ENCODE results near the gene TRABD2A. TPM values are rescaled to one million over a fixed set of nuclear protein-coding genes. Genes with fewer than 3 reads are reported as not detected.

The TRABD2A gene
- total and polyA plus RNA-seq, 8 donors, result 0.29 to 109 (median 0.58) TPM; not detected in 1

DNA sequence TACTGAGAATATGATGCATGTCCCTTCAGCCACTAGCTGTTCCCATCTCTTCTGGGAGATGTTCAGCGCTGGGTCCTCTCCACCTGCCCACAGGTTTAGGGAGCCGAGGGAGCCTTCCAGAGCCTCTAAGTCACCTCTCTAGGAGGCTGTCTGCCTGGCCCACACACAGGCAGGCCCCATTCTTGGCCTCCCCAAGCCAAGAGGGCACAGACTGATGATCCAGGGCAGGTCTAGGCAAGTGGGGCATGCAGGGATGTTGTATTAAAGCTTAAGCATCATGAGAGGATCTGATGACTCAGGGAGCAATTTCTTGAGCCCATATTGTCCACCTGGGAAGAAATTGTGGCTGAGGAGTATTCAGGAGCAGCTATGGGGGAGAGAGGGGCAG lies 44.4 kb upstream of the TRABD2A start:
- Histone ChIP-seq H3K4me3 (no peak overlapping the region), H3K27me3 (no peaks in the 10 kb centered on the region), H3K9me3 (no peaks in the 10 kb centered on the region), H3K36me3 (no peaks in the 10 kb centered on the region), H3K27ac (peak overlapping the region; percentile 25 to 78 (median 46)), H3K4me1 (peaks cover 16 to 43% (median 28%) of the 10 kb centered on the region in 4 donors)
- TF ChIP-seq POLR2AphosphoS5 (IDR thresholded peaks at IDR 0.05), result no peak
- TF ChIP-seq, protein P1, sequence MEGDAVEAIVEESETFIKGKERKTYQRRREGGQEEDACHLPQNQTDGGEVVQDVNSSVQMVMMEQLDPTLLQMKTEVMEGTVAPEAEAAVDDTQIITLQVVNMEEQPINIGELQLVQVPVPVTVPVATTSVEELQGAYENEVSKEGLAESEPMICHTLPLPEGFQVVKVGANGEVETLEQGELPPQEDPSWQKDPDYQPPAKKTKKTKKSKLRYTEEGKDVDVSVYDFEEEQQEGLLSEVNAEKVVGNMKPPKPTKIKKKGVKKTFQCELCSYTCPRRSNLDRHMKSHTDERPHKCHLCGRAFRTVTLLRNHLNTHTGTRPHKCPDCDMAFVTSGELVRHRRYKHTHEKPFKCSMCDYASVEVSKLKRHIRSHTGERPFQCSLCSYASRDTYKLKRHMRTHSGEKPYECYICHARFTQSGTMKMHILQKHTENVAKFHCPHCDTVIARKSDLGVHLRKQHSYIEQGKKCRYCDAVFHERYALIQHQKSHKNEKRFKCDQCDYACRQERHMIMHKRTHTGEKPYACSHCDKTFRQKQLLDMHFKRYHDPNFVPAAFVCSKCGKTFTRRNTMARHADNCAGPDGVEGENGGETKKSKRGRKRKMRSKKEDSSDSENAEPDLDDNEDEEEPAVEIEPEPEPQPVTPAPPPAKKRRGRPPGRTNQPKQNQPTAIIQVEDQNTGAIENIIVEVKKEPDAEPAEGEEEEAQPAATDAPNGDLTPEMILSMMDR (IDR thresholded peaks at IDR 0.05), result no peak
- TF ChIP-seq EP300 (IDR thresholded peaks at IDR 0.05), result no peak
- no peak for TF ChIP-seq POLR2A (IDR thresholded peaks at IDR 0.05)
- intact Hi-C loops (cut with DNase I; ENCODE audit: low total_unique reads), result no loop called here
- 84 to 100% (median 96%) methylated on average over 2 of the region's 2 CpGs for WGBS, 5 donors
- no peak for DNase-seq

DNA sequence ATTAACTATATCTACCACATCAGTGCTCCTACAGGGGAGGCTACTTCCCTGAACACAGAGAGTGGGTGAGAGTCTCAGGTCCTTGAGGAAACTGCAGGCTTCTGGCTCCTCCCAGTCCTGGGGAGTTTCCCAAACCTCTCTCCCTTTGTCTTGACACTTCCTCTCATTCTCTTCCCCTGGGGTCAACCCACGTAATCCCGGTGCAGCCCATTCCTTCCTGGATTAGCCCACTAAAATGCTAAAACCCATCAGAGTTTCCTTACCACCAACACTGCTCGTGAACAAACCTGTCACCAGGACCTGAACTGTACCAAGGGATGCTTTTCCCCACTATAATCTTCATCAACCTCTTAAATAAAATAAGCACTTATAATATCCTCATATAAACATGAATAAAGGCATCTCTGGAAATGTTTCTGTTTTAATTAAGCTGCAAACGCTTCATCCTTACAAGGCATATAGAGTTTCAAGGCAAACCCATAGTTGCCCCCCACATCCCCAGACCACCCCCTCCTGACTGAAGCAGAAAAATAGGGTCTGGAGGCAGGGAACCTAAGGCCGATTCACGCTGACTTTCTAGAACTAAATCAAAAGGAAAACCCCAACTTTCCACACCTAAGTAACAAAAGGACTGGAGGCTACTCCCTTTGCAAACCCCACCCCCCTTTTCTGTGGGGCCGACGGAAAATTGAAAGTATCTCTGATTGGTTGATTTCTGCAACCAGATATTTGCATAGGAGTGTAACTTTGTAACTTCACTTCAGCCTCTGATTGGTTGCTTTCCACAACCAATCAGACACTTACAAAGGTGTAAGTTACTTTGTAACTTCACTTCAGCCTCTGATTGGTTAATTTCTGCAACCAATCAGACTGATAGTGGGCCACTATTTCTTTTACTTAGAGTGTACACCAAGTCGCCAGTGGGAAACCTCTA lies 43.6 kb upstream of the TRABD2A start:
- Histone ChIP-seq H3K4me3 (no peak overlapping the region), H3K36me3 (no peaks in the 10 kb centered on the region), H3K9me3 (no peaks in the 10 kb centered on the region), H3K27me3 (no peaks in the 10 kb centered on the region), H3K4me1 (peaks cover 23 to 49% (median 28%) of the 10 kb centered on the region in 4 donors), H3K27ac (peak overlapping the region in 4 of 5 donors; percentile 49 to 78 (median 56))
- DNase-seq, result peak; percentile 33 to 53
- 40 to 51% (median 49%) methylated on average over 9 of the region's 9 CpGs for WGBS, 5 donors
- TF ChIP-seq, protein P1 (IDR thresholded peaks at IDR 0.05), result no peak
- TF ChIP-seq POLR2AphosphoS5 (IDR thresholded peaks at IDR 0.05), result no peak
- no peak for TF ChIP-seq POLR2A (IDR thresholded peaks at IDR 0.05)
- no peak for TF ChIP-seq EP300 (IDR thresholded peaks at IDR 0.05)
- intact Hi-C loops (cut with DNase I; ENCODE audit: low total_unique reads), result no loop called here

DNA sequence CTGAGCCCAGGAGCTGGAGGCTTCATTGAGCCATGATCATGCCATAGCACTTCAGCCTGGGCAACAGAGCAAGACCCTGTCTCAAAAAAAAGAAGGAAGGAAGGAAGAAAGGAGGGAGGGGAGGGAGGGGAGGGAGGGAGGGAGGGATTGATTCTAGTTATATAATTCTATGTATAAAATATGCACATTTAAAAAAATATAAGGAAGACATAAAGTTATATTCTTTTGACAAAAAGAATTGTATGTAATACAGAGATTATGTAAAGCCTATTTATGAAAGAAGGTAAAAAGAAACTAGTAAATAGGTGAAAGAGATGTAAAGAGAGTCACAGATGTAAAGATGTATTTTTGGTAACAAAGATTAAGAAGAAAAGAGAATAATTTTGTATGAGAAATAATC lies 42.1 kb upstream of the TRABD2A start:
- Histone ChIP-seq H3K36me3 (no peaks in the 10 kb centered on the region), H3K27me3 (no peaks in the 10 kb centered on the region), H3K27ac (peak overlapping the region in 1 of 5 donors; percentile 78), H3K4me1 (peaks cover 23 to 49% (median 28%) of the 10 kb centered on the region in 4 donors), H3K4me3 (no peak overlapping the region), H3K9me3 (no peaks in the 10 kb centered on the region)
- intact Hi-C loops (cut with DNase I; ENCODE audit: low total_unique reads), result no loop called here
- no peak for DNase-seq
- TF ChIP-seq POLR2A (IDR thresholded peaks at IDR 0.05) (no peak), EP300 (IDR thresholded peaks at IDR 0.05) (no peak), POLR2AphosphoS5 (IDR thresholded peaks at IDR 0.05) (no peak)
- TF ChIP-seq, protein P1 (IDR thresholded peaks at IDR 0.05), result no peak

DNA sequence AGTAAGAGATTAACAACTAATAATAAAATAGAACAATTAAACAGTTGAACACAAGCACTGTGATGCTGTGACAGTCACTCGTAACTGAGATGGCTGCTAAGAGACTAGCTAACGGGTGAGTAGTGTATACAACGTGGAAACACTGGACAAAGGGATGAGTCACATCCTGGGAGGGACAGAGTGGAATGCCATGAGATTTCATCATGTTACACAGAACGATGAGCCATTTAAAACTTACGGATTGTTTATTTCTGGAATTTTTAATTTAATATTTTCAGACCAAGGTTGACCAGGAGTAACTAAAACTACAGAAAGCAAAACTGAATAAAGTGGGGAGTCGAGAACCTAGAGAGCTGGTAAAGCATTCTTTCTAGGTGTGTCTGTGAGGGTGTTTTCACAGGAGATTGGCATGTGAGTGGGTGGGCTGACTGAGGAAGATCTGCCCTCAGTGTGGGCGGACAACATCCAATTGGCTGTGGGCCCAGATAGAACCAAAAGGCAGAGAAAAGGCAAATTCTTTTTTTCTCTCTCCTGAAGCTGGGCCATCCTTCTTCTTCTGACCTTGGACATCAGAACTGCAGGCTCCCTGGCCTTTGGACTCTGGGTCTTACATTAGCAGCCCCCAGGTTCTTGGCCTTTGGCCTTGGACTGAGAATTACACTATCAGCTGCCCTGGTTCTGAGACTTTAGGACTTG lies 39.1 kb upstream of the TRABD2A start:
- Histone ChIP-seq H3K27ac (peak overlapping the region in 4 of 5 donors; percentile 75 to 90 (median 76)), H3K4me1 (peaks cover 5 to 24% (median 8%) of the 10 kb centered on the region in 4 donors), H3K4me3 (no peak overlapping the region), H3K27me3 (no peaks in the 10 kb centered on the region), H3K36me3 (no peaks in the 10 kb centered on the region), H3K9me3 (no peaks in the 10 kb centered on the region)
- peak in 1 of 2 donors; percentile 76 for DNase-seq
- intact Hi-C loops (cut with DNase I; ENCODE audit: low total_unique reads), result no loop called here
- TF ChIP-seq EP300 (IDR thresholded peaks at IDR 0.05) (no peak), POLR2AphosphoS5 (IDR thresholded peaks at IDR 0.05) (peak; percentile 38 to 85 (median 70))
- TF ChIP-seq, protein P1 (IDR thresholded peaks at IDR 0.05), result no peak
- WGBS, 5 donors, result 39 to 59% (median 47%) methylated on average over 7 of the region's 7 CpGs

Measured in stomach (tissue), 9 donors.